SKM-1 treated with dmso at 0.1 percent for 144 hours (cell line): ENCODE results near the gene MOCOS.

Experiments used
- DNase-seq: peaks from one replicate; lab custom pipeline; 2025; ENCODE audit not compliant: unreplicated experiment; lab: John Stamatoyannopoulos, UW

Gene MOCOS

DNA sequence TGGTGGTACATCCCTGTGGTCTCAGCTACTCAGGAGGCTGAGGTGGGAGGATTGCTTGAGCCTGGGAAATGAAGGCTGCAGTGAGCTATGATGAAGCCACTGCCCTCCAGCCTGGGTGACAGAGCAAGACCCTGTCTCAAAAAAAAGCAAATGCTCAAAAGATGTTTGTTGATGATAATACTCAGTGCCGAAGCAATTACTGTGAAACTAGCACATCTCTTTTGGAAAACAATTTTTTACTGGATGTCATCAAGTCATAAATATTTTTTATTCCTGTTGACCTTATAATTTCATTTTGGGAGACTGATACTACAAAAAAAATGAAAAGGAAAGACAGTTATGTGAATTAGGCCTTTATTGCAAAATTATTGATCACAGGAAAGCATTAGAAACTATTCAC is 75.7 kb downstream of the MOCOS start:
- DNase-seq: no peak

- DNase-seq: no peak
Measured at GRCh38 chr18:36264283-36264682, 77.0 kb downstream of the MOCOS start.

DNA sequence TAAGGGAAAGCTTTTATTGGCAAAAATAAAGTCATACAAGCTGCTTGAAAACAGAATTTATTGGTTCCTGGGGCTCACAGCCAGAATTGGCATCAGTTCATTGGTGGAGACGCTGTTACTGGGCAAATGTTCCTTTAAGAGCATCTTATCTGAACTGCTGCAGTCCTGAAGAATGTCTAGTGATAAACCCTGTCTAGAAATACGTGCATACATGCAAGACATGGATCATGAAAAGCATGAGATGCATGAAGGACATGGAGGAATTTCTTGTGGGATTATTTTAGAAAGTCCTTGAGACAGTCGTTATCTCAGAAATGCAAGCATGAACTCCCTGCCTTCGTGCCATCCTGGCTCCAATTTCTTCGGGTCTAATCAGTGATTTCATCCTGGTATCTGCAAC is 77.7 kb downstream of the MOCOS start:
- no peak for DNase-seq

GRCh38 chr18:36269157-36269556 is 81.9 kb downstream of the MOCOS start:
- DNase-seq: no peak

GRCh38 chr18:36271153-36271552 is 83.9 kb downstream of the MOCOS start:
- no peak for DNase-seq

- DNase-seq: no peak
Measured at GRCh38 chr18:36273347-36273746, 86.0 kb downstream of the MOCOS start.

DNA sequence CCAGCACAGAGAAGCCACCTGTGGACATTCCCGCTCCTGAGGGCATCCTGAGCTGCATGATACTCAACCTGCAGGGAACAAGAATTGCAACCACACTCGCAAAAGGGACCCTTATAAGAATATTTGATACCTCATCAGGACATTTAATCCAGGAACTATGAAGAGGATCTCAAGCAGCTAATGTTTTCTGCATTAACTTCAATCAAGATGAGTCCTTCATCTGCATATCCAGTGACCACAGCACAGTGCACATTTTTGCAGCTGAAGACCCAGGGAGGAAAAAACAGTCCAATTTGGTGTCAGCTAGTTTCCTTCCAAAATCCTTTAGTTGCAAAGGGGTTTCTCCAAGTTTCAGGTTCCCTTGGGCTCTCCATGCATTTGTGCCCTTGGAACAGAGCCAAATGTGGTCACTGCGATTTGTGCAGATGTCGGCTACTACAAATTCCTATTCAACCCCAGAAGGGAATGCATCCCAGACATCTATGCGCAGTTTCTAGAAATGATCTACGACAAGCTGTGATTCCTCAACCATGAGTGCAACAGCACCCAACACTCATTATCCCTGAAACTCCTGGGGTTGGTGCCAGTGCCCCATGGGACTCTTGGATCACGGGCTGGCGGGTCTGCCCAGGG is 86.9 kb downstream of the MOCOS start:
- DNase-seq: no peak

DNA sequence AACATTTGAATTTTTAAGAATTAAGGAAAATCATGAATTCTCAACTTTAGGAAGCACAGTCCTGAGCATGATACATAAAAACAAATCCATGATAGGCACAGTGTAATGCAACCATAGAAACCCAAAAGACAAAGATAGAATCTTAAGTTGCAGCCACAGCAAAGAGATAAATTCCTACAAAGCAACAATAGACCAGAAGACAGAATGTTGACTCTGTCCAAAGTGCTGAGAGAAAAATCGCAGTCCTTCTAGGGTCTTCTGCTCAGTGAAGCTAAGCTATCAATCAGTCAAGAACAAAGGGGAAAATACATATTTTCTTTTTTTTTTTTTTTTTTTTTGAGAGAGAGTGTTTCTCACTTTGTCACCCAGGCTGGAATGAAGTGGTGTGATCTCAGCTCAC is 88.3 kb downstream of the MOCOS start:
- no peak for DNase-seq

GRCh38 chr18:36279001-36279400 is 91.7 kb downstream of the MOCOS start:
- no peak for DNase-seq

DNA sequence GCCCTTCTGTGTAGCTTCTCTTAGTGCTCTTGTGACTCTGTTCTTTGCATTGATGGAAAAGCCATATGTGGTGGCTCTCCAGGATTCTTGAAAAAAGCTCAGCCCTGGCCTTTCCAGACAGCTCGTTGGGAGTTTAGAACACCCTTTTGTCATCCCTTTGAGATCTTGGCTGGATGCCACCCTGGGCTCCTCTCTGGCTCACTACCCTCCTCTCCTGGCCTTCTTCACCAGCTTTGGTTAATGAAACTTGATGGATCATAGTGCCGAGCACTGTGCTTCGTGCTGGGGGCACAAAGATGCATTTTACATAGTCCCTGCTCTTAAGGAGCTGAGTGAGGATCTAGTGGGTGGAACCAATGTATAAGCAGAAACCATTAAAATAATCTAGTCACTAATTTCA is 94.6 kb downstream of the MOCOS start:
- DNase-seq: no peak

DNA sequence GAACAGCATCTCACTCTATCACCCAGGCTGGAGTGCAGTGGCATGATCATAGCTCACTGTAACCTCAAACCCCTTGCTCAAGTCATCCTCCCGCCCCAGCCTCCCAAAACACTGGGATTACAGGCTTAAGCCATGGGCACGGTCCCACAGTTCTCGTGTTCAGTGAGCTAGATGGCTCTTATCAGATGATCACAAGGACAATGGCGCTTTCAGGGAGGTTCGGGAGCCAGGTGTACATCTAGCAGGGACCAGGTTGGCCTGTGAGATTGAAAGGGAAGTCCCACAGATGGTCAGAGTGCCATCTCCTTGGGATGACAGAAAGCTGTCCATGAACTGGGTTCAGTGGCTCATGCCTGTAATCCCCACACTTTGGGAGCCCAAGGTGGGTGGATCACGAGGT is 96.2 kb downstream of the MOCOS start:
- no peak for DNase-seq

- DNase-seq: no peak
Measured at GRCh38 chr18:36284268-36284667, 97.0 kb downstream of the MOCOS start.

- peak; percentile 55 for DNase-seq
Measured at GRCh38 chr18:36284671-36285295, 97.5 kb downstream of the MOCOS start.

- DNase-seq: no peak
Measured at GRCh38 chr18:36287653-36288052, 100.4 kb downstream of the MOCOS start.

DNA sequence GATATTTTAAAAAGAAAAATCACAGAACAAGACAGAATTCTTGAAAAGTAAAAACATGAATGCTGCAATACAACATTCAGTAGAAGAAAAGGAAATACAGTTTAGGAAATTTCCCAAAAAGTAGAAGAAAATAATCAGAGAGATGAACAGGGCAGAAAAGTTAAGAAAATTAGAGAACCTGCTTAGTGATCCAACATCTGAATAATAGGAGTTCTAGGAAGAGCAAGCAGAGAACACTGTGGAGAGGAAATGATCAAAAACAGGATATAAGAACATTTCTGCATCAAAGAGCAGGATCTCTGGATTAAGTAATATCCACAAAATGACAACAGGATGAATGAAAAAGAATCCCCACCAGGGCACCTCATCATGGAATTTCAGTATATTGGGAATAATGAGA is 101.4 kb downstream of the MOCOS start:
- no peak for DNase-seq

GRCh38 chr18:36294031-36294430 is 106.7 kb downstream of the MOCOS start:
- DNase-seq: no peak

DNA sequence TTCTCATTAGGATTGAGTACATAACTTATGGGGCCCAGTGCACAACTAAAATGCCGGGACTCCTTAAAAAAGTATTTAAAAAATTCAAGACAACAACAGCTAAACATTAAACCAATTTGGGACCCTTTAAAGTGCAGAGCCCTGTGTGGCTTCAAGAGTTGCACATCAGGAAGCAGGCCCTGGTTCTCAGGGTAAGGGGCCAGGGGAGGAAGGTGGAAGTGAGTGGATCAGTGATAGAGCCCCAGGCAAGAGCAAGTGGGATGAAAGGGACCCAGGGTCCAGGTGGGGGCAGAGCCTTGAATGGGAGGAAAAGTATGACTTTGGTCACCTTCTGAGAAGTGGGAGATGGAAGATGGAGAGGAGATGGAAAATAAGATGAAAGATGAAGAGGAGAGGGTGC is 107.9 kb downstream of the MOCOS start:
- DNase-seq: no peak

- no peak for DNase-seq
Measured at GRCh38 chr18:36295880-36296301, 108.6 kb downstream of the MOCOS start.

DNA sequence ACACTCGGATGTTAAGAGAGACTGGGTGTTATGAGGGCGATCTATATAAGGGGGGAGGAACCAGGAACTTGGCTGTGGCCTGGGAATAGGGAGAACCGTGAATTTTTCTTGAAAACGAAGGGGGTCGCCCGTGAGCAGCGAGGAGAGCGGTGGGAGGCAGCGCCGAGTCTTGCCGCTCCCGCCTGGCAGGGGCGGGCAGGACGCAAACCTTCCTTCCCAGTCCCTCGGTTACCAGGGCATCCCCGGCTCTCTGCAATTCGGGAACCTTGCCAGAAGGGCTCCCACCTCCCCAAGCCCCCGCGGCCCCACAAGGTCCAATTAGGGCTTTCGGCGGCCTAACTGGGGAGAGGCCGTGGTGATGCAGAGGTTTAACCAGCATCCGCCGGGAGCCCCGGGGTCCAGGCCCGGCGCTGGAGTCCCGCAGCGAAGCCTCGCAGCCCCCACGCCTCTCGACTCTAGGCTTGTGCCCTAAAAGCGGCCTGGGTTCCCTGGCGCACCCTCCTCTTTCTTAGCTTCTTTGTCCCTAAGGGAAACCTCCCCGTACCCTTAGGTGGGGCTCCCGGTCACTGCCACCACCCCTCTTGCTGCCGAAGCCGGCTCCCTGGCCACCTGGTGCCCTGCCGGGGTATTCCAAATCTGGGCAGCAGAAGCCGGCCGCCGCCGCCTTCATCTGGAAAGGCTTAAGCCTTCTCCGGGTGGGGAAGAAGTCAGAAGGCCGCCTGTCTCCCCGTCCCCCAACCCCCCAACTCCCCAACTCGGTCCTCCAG is 109.5 kb downstream of the MOCOS start:
- DNase-seq: no peak

DNA sequence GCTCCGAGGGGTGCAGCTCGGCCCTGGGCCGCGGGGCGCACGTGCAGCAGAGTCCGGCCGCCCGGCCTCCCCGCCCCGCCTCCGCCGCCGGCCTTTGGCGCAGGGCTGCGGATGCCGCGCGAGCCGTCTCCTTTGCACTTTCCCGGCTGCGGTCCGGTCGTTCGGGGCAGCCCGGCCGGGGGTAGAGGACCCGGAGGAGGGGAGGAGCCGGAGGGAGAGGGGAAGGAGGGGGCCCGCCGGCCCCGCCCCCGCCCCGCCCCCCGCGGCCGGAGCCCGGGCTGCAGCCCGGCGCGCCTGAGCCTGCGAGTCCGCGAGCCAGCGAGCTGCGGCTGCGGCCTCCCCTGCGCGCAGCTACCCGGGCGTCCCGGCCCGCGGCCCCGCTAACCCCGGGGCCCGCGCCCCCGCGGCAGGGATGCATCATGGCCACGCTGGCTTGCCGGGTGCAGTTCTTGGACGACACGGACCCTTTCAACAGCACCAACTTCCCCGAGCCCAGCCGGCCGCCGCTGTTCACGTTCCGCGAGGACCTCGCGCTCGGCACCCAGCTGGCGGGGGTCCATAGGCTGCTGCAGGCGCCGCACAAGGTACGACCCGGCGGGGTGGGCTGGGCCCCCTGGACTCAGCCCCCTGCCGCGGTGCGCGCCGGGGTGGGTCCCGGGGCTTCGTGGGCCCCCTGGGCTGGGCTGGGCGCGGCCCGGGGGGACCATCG is 110.3 kb downstream of the MOCOS start, which contains the start of gene FHOD3:
TSS of gene FHOD3 (plus strand) at position 297 of the 709 bp plus-strand sequence. CDS start at position 420, 123 bp downstream.
- no peak for DNase-seq

- DNase-seq: no peak
Measured at GRCh38 chr18:36298126-36298741, 110.9 kb downstream of the MOCOS start.
